Measurements from ENCODE around the gene A4GALT. TPM values are rescaled to one million over a fixed set of nuclear protein-coding genes. Genes with fewer than 3 reads are reported as not detected.

Gene A4GALT
- total RNA-seq, 3 donors from 2014 or later: 4.0 to 29.8 (median 9.3) TPM

DNA sequence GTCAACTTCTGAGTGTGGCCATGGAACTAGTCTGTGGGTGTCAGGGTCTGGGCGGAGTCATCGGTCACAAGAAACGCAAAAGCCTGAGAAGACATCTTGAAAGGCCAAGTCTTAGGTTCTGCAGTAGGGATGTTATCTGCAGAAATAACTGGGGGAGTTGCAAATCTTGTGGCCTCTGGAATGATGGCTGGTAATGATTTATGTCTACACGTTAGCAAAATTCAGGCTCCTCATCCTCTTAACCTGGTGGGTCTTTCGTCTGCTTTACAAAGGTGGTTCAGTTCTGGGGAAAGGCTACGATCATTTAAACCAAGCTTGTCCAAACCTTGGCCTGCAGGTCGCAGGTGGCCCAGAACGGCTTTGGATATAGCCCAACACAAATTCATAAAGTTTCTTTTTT lies 64.1 kb downstream of the A4GALT start:
- Histone ChIP-seq H3K4me3 (no peak overlapping the region), H3K4me1 (ENCODE audit: low read depth) (no peaks in the 10 kb centered on the region), H3K9me3 (no peaks in the 10 kb centered on the region), H3K36me3 (ENCODE audit: low read depth) (no peaks in the 10 kb centered on the region)
- ATAC-seq (no peak), DNase-seq (no peak)
- TF ChIP-seq, protein P1, sequence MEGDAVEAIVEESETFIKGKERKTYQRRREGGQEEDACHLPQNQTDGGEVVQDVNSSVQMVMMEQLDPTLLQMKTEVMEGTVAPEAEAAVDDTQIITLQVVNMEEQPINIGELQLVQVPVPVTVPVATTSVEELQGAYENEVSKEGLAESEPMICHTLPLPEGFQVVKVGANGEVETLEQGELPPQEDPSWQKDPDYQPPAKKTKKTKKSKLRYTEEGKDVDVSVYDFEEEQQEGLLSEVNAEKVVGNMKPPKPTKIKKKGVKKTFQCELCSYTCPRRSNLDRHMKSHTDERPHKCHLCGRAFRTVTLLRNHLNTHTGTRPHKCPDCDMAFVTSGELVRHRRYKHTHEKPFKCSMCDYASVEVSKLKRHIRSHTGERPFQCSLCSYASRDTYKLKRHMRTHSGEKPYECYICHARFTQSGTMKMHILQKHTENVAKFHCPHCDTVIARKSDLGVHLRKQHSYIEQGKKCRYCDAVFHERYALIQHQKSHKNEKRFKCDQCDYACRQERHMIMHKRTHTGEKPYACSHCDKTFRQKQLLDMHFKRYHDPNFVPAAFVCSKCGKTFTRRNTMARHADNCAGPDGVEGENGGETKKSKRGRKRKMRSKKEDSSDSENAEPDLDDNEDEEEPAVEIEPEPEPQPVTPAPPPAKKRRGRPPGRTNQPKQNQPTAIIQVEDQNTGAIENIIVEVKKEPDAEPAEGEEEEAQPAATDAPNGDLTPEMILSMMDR (IDR thresholded peaks at IDR 0.05): no peak
- intact Hi-C loops (cut with DNase I, micrococcal nuclease): no loop called here

DNA sequence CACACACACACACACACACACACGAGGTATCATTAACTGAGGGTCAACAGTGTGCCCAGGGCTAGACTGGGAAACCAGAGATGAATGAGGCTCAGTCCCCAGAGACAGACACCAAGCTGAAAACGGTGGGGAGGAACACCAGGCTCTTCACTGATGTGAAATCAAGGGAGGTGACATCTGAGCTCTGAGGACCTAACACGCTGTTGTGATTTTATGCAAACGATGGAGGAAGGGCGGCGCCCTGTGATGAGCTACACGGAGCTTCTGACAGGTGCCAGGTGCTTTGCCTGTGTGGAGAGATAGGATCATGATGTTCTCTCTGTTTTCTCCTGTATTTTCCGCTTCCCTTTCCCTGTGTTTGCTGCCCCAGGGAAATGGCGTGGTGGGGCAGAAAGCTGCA lies 65.0 kb downstream of the A4GALT start:
- ATAC-seq: peak; percentile 86
- Histone ChIP-seq H3K4me3 (no peak overlapping the region), H3K4me1 (ENCODE audit: low read depth) (no peaks in the 10 kb centered on the region), H3K9me3 (no peaks in the 10 kb centered on the region), H3K36me3 (ENCODE audit: low read depth) (no peaks in the 10 kb centered on the region)
- TF ChIP-seq, protein P1 (IDR thresholded peaks at IDR 0.05): no peak
- DNase-seq: no peak
- intact Hi-C loops (cut with DNase I, micrococcal nuclease): no loop called here

DNA sequence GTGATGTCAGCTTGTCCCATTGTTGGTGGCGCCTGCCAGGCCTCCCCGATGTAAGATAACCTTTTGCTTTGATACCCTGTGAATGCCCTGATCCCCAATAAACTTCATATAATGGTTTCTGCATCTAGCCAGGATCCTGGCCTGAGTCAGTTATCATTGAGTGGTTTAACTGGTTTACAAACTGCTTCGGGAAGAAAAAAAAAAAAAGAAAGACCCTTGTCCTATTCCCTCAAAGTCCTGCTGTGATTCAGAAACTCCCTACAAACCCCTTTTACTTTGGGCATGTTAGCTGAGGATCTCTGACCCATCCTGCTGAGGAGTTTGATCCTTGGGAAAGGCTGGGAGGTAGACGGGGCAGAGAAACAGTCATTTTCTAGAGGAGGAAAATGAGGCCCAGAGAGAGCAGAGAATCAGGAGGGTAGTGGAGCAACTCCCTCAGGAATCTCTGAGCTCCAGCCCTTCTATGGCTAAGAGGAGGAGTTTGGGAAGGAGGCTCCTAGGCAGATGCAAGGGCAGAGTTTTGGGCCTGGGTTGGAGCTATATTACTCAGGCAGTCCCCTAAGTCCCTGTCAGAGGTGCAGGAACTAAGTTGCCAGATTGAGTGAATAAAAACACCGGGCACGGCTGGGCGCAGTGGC lies 66.1 kb downstream of the A4GALT start:
- ATAC-seq: no peak
- no peak overlapping the region for H3K4me3 ChIP-seq
- H3K36me3 ChIP-seq (ENCODE audit: low read depth): no peaks in the 10 kb centered on the region
- H3K9me3 ChIP-seq: no peaks in the 10 kb centered on the region
- intact Hi-C loops (cut with DNase I, micrococcal nuclease): no loop called here
- H3K4me1 ChIP-seq (ENCODE audit: low read depth): peaks cover 2% of the 10 kb centered on the region
- no peak for DNase-seq
- TF ChIP-seq, protein P1 (IDR thresholded peaks at IDR 0.05): no peak

DNA sequence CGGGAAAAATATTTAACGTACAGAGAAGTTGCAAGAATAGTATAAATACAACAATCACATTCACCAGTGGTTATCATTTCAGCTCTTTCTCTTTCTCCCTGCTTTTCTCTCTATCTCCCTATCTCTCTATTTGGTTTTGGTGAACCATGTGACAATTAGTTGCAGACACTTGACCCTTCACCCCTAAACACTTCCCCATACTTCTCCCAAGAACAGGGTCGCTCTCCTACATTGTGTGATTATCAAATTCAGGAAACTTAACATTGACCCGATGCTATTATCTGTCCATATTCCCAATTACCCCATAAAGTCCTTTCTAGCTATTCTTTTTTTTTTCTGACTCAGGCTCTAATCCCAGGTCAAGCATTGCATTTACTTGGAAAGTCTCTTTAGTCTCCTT lies 66.7 kb downstream of the A4GALT start:
- no peak overlapping the region for H3K4me3 ChIP-seq
- H3K4me1 ChIP-seq (ENCODE audit: low read depth): peaks cover 3% of the 10 kb centered on the region
- no peak for ATAC-seq
- TF ChIP-seq, protein P1 (IDR thresholded peaks at IDR 0.05): no peak
- H3K9me3 ChIP-seq: no peaks in the 10 kb centered on the region
- intact Hi-C loops (cut with DNase I, micrococcal nuclease): no loop called here
- no peaks in the 10 kb centered on the region for H3K36me3 ChIP-seq (ENCODE audit: low read depth)
- no peak for DNase-seq

DNA sequence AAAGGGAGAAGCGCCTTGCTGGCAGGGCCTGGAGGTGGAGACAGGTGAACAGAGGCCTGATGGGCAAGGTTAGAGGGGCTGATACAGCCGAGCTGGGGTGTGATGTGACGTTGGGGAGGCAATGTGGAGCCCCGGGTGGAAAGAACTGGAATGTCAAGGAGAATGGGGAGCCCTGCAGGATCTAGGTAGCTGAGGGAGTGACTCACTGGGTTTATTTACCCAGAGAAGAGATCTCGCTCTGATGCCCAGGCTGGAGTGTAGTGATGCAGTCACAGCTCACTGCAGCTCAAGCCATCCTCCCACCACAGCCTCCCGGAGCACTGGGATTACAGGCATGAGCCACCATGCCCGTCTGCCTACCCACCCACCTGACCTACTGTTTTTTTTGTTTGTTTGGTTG lies 69.5 kb downstream of the A4GALT start:
- H3K36me3 ChIP-seq (ENCODE audit: low read depth): no peaks in the 10 kb centered on the region
- H3K4me1 ChIP-seq (ENCODE audit: low read depth): peaks cover 29% of the 10 kb centered on the region
- ATAC-seq (no peak), DNase-seq (no peak)
- intact Hi-C loops (cut with DNase I, micrococcal nuclease): no loop called here
- no peak overlapping the region for H3K4me3 ChIP-seq
- no peaks in the 10 kb centered on the region for H3K9me3 ChIP-seq
- TF ChIP-seq, protein P1 (IDR thresholded peaks at IDR 0.05): no peak
